NCI-H1105 (cell line): ENCODE results near the gene SNAPC4.

Experiments
- DNase-seq: peaks from one replicate; lab custom pipeline; 2025; lab: John Stamatoyannopoulos, UW

The SNAPC4 gene

GRCh38 chr9:136389396-136389795 lies 10.6 kb downstream of the SNAPC4 start:
- no peak for DNase-seq

GRCh38 chr9:136387217-136387616 lies 12.8 kb downstream of the SNAPC4 start:
- no peak for DNase-seq

GRCh38 chr9:136386018-136386417 lies 14.0 kb downstream of the SNAPC4 start:
- no peak for DNase-seq

- DNase-seq: no peak
Measured at GRCh38 chr9:136385015-136385414, 15.0 kb downstream of the SNAPC4 start.

- DNase-seq: no peak
Measured at GRCh38 chr9:136383436-136383835, 16.5 kb downstream of the SNAPC4 start.

GRCh38 chr9:136381966-136382513 lies 17.9 kb downstream of the SNAPC4 start:
- no peak for DNase-seq

GRCh38 chr9:136381311-136381710 lies 18.7 kb downstream of the SNAPC4 start:
- DNase-seq: no peak

- DNase-seq: no peak
Measured at GRCh38 chr9:136380381-136380780, 19.6 kb downstream of the SNAPC4 start.

- no peak for DNase-seq
Measured at GRCh38 chr9:136379891-136380290, 20.1 kb downstream of the SNAPC4 start.

GRCh38 chr9:136379401-136379800 lies 20.6 kb downstream of the SNAPC4 start:
- no peak for DNase-seq

GRCh38 chr9:136379003-136379287 lies 21.0 kb downstream of the SNAPC4 start:
- DNase-seq: no peak

GRCh38 chr9:136378170-136379002 lies 21.6 kb downstream of the SNAPC4 start:
- no peak for DNase-seq

GRCh38 chr9:136377341-136378169 lies 22.4 kb downstream of the SNAPC4 start:
- no peak for DNase-seq

GRCh38 chr9:136376457-136376856 lies 23.5 kb downstream of the SNAPC4 start:
- DNase-seq: no peak

GRCh38 chr9:136375096-136375495 lies 24.9 kb downstream of the SNAPC4 start:
- no peak for DNase-seq

- DNase-seq: no peak
Measured at GRCh38 chr9:136374183-136374575, 25.8 kb downstream of the SNAPC4 start.

- DNase-seq: no peak
Measured at GRCh38 chr9:136373300-136374182, 26.4 kb downstream of the SNAPC4 start, which contains the start of gene CARD9. CARD9 (minus strand) TSS chr9:136373669; CDS start chr9:136372078, 1,591 bp downstream.

GRCh38 chr9:136372561-136373299 lies 27.2 kb downstream of the SNAPC4 start:
- DNase-seq: no peak

GRCh38 chr9:136372006-136372405 lies 28.0 kb downstream of the SNAPC4 start:
- no peak for DNase-seq

GRCh38 chr9:136371533-136371880 lies 28.5 kb downstream of the SNAPC4 start:
- no peak for DNase-seq
